ENCODE data around the gene PRKCZ. TPM values are rescaled to one million over a fixed set of nuclear protein-coding genes. Genes with fewer than 3 reads are reported as not detected.

PRKCZ gene
- total and polyA plus RNA-seq, 2 experiments from 2014 or later = 26.2 to 36.9 TPM

DNA sequence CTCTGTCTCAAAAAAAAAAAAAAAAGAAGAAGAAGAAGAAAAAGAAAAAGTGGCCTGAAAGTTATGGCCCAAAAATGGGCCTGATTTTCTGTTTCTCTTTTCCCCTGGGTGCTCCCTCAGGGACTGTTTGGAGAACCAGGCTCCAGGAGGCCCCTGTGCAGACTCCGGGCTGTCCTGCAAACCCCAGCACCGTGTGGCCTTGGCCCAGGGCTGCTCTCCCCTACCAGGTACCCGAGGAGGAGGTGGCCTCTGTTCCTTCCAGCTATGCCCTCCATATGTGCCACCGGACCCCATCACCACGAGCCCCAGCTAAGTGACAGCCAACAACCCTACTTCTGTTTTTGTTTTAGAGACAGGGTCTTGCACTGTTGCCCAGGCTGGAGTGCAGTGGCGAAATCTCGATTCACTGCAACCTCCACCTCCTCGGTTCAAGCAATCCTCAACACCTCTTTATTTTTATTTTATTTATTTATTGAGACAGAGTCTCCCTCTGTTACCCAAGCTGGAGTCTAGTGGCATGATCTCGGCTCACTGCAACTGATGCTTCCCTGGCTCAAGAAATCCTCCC, 151.9 kb downstream of the PRKCZ start:
- Mint-ChIP-seq H3K9me3 (no peaks in the 10 kb centered on the region), H3K4me1 (peaks cover 18% of the 10 kb centered on the region), H3K36me3 (ENCODE audit: low read depth) (no peaks in the 10 kb centered on the region), H3K4me3 (no peak overlapping the region), H3K27me3 (ENCODE audit: insufficient read depth, low read depth, poor library complexity) (peaks cover 23% of the 10 kb centered on the region), H3K27ac (no peak overlapping the region)
- no peaks in the 10 kb centered on the region for H3K9me2 ChIP-seq (ENCODE audit: insufficient read depth)
- TF ChIP-seq EZH2phosphoT487 (IDR thresholded peaks at IDR 0.05; ENCODE audit: unreplicated experiment) = no peak
- TF ChIP-seq, protein P1, sequence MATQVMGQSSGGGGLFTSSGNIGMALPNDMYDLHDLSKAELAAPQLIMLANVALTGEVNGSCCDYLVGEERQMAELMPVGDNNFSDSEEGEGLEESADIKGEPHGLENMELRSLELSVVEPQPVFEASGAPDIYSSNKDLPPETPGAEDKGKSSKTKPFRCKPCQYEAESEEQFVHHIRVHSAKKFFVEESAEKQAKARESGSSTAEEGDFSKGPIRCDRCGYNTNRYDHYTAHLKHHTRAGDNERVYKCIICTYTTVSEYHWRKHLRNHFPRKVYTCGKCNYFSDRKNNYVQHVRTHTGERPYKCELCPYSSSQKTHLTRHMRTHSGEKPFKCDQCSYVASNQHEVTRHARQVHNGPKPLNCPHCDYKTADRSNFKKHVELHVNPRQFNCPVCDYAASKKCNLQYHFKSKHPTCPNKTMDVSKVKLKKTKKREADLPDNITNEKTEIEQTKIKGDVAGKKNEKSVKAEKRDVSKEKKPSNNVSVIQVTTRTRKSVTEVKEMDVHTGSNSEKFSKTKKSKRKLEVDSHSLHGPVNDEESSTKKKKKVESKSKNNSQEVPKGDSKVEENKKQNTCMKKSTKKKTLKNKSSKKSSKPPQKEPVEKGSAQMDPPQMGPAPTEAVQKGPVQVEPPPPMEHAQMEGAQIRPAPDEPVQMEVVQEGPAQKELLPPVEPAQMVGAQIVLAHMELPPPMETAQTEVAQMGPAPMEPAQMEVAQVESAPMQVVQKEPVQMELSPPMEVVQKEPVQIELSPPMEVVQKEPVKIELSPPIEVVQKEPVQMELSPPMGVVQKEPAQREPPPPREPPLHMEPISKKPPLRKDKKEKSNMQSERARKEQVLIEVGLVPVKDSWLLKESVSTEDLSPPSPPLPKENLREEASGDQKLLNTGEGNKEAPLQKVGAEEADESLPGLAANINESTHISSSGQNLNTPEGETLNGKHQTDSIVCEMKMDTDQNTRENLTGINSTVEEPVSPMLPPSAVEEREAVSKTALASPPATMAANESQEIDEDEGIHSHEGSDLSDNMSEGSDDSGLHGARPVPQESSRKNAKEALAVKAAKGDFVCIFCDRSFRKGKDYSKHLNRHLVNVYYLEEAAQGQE (IDR thresholded peaks at IDR 0.05; ENCODE audit: unreplicated experiment) = no peak
- no peak for TF ChIP-seq EZH2 (IDR thresholded peaks at IDR 0.05; ENCODE audit: low read depth, unreplicated experiment)
- TF ChIP-seq ZNF114 (CRISPR knock-in tag; IDR thresholded peaks at IDR 0.05) = no peak
- TF ChIP-seq ZNF462 (CRISPR knock-in tag; IDR thresholded peaks at IDR 0.05) = no peak
- TF ChIP-seq NANOG (IDR thresholded peaks at IDR 0.05; ENCODE audit: borderline replicate concordance) = no peak
- no peak for TF ChIP-seq POLR2AphosphoS5 (IDR thresholded peaks at IDR 0.05; ENCODE audit: low read depth)
- no peak for TF ChIP-seq CREB1 (CRISPR knock-in tag; IDR thresholded peaks at IDR 0.05; ENCODE audit: low read depth)
- TF ChIP-seq, protein P2, sequence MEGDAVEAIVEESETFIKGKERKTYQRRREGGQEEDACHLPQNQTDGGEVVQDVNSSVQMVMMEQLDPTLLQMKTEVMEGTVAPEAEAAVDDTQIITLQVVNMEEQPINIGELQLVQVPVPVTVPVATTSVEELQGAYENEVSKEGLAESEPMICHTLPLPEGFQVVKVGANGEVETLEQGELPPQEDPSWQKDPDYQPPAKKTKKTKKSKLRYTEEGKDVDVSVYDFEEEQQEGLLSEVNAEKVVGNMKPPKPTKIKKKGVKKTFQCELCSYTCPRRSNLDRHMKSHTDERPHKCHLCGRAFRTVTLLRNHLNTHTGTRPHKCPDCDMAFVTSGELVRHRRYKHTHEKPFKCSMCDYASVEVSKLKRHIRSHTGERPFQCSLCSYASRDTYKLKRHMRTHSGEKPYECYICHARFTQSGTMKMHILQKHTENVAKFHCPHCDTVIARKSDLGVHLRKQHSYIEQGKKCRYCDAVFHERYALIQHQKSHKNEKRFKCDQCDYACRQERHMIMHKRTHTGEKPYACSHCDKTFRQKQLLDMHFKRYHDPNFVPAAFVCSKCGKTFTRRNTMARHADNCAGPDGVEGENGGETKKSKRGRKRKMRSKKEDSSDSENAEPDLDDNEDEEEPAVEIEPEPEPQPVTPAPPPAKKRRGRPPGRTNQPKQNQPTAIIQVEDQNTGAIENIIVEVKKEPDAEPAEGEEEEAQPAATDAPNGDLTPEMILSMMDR (conservative IDR thresholded peaks at IDR 0.05; ENCODE audit: low read depth in 2 of 2) = no peak
- TF ChIP-seq STAT1 (IDR thresholded peaks at IDR 0.05; ENCODE audit: unreplicated experiment) = no peak
- no peak for TF ChIP-seq ETS1 (IDR thresholded peaks at IDR 0.05)
- no peak for TF ChIP-seq ZNF331 (CRISPR knock-in tag; IDR thresholded peaks at IDR 0.05; ENCODE audit: low read depth)
- TF ChIP-seq JUNB (IDR thresholded peaks at IDR 0.05; ENCODE audit: unreplicated experiment) = no peak
- no peak overlapping the region for H3K4me3 ChIP-seq
- H3K36me3 ChIP-seq (ENCODE audit: insufficient read depth) = no peaks in the 10 kb centered on the region
- H3K27me3 ChIP-seq (ENCODE audit: insufficient read depth) = peaks cover 6% of the 10 kb centered on the region; the same call in 1 of the 2 replicates
- H2AFZ ChIP-seq = no peak overlapping the region
- H3K4me2 ChIP-seq = no peak overlapping the region
- no peak overlapping the region for H3K27ac ChIP-seq (ENCODE audit: low read depth)
- H4K20me1 ChIP-seq (replicated peaks; ENCODE audit: insufficient read depth) = no peaks in the 10 kb centered on the region
- ATAC-seq (no peak), DNase-seq (ENCODE audit: low spot score) (no peak)
- H3F3A ChIP-seq (replicated peaks; ENCODE audit: low read depth) = peaks cover 7% of the 10 kb centered on the region; the same call in 1 of the 2 replicates
- peaks cover 10% of the 10 kb centered on the region; the same call in 1 of the 2 replicates for H3K4me1 ChIP-seq (ENCODE audit: insufficient read depth)
- H3K79me2 ChIP-seq (replicated peaks; ENCODE audit: insufficient read depth) = no peaks in the 10 kb centered on the region; the same call in 1 of the 2 replicates
